ENCODE measurements around the gene PPM1H. TPM values are rescaled to one million over a fixed set of nuclear protein-coding genes. Genes with fewer than 3 reads are reported as not detected.

Gene PPM1H
- polyA plus RNA-seq, 1 of the 3 experiments (the other 2 are of a cell fraction), result 0.13 TPM

GRCh38 chr12:62720025-62720424 lies 214.9 kb downstream of the PPM1H start:
- peak overlapping the region; percentile 69; the same call in 1 of the 2 replicates for H2AFZ ChIP-seq (ENCODE audit: low read depth)
- H3K27ac ChIP-seq (ENCODE audit: low read depth in 2 of 2, low read length in 1 of 2), result peak overlapping the region; percentile 19 to 50; a peak in 3 of 4 replicates
- 87% methylated on average over 2 of the region's 2 CpGs for WGBS (ENCODE audit: low lambda C conversion rate)
- DNase-seq, result no peak
- H3K9me3 ChIP-seq, result no peaks in the 10 kb centered on the region
- H3K27me3 ChIP-seq (ENCODE audit: insufficient read depth), result no peaks in the 10 kb centered on the region
- TF ChIP-seq ELF1 (IDR thresholded peaks at IDR 0.05) (no peak), NFIC (IDR thresholded peaks at IDR 0.05; ENCODE audit: borderline replicate concordance) (no peak), EP300 (IDR thresholded peaks at IDR 0.05; ENCODE audit: borderline replicate concordance in 1 of 2, low read depth in 1 of 2, low read length in 1 of 2) (no peak), EZH2phosphoT487 (IDR thresholded peaks at IDR 0.05; ENCODE audit: borderline replicate concordance, low read depth) (no peak)
- TF ChIP-seq, protein P1, sequence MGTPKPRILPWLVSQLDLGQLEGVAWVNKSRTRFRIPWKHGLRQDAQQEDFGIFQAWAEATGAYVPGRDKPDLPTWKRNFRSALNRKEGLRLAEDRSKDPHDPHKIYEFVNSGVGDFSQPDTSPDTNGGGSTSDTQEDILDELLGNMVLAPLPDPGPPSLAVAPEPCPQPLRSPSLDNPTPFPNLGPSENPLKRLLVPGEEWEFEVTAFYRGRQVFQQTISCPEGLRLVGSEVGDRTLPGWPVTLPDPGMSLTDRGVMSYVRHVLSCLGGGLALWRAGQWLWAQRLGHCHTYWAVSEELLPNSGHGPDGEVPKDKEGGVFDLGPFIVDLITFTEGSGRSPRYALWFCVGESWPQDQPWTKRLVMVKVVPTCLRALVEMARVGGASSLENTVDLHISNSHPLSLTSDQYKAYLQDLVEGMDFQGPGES (IDR thresholded peaks at IDR 0.05; ENCODE audit: low read depth, low read length), result no peak
- no peaks in the 10 kb centered on the region for H4K20me1 ChIP-seq (ENCODE audit: insufficient read depth)
- H3K4me3 ChIP-seq (ENCODE audit: low read depth in 2 of 2, low read length in 1 of 2), result no peak overlapping the region
- H3F3A ChIP-seq (replicated peaks; ENCODE audit: insufficient read depth), result peaks cover 13% of the 10 kb centered on the region
- no peak overlapping the region for H3K9ac ChIP-seq
- ChIA-PET CTCF (interaction anchor here (0.9 kb wide), 2 partner anchors 19 to 281 kb away, joined by 3 read pairs; no protein-coding TSS in a partner anchor), POLR2A (no interaction called here)
- peaks cover 11 to 37% of the 10 kb centered on the region in 2 experiments for H3K4me1 ChIP-seq (ENCODE audit: control insufficient read depth in 1 of 2, insufficient read depth in 2 of 2, low read depth in 1 of 2, low read length in 1 of 2)
- H3K9me2 ChIP-seq, result no peaks in the 10 kb centered on the region
- no peaks in the 10 kb centered on the region for H3K79me2 ChIP-seq (ENCODE audit: insufficient read depth)
- H3K36me3 ChIP-seq (replicated peaks in 1 of 2; ENCODE audit: control insufficient read depth in 1 of 2, insufficient read depth in 2 of 2, low read length in 1 of 2), result no peaks in the 10 kb centered on the region
- H3K4me2 ChIP-seq, result peak overlapping the region; percentile 8; the same call in 1 of the 2 replicates

- WGBS (ENCODE audit: low lambda C conversion rate), result 97% methylated on average over 2 of the region's 2 CpGs
- POLR2A ChIA-PET, result no interaction called here
- CTCF ChIA-PET, result interaction anchor here (0.9 kb wide), 1 partner anchor 20 kb away, joined by 3 read pairs; no protein-coding TSS in a partner anchor
Observed at GRCh38 chr12:62718762-62719426, 216.1 kb downstream of the PPM1H start.

More at GRCh38 chr12:62718762-62719426, 216.1 kb downstream of the PPM1H start:
- no peak overlapping the region for H3K27ac ChIP-seq (ENCODE audit: low read depth in 2 of 2, low read length in 1 of 2)
- no peak overlapping the region for H3K4me2 ChIP-seq
- DNase-seq, result no peak
- H3K36me3 ChIP-seq (replicated peaks in 1 of 2; ENCODE audit: control insufficient read depth in 1 of 2, insufficient read depth in 2 of 2, low read length in 1 of 2), result no peaks in the 10 kb centered on the region
- no peaks in the 10 kb centered on the region for H4K20me1 ChIP-seq (ENCODE audit: insufficient read depth)
- peaks cover 18 to 26% of the 10 kb centered on the region in 2 experiments; a peak in 3 of 4 replicates for H3K4me1 ChIP-seq (ENCODE audit: control insufficient read depth in 1 of 2, insufficient read depth in 2 of 2, low read depth in 1 of 2, low read length in 1 of 2)
- H3K9ac ChIP-seq, result no peak overlapping the region
- H3K79me2 ChIP-seq (ENCODE audit: insufficient read depth), result no peaks in the 10 kb centered on the region
- H3K27me3 ChIP-seq (ENCODE audit: insufficient read depth), result no peaks in the 10 kb centered on the region
- no peak overlapping the region for H3K4me3 ChIP-seq (ENCODE audit: low read depth in 2 of 2, low read length in 1 of 2)
- TF ChIP-seq NRF1 (IDR thresholded peaks at IDR 0.05; ENCODE audit: low read depth, low read length), result no peak
- TF ChIP-seq PBX3 (IDR thresholded peaks at IDR 0.05), result no peak
- no peak for TF ChIP-seq MXI1 (IDR thresholded peaks at IDR 0.05; ENCODE audit: low read depth, low read length)
- TF ChIP-seq CTCF (IDR thresholded peaks at IDR 0.05), result no peak
- no peak for TF ChIP-seq CHD2 (IDR thresholded peaks at IDR 0.05; ENCODE audit: low read length, partially characterized antibody)
- no peak for TF ChIP-seq NFIC (IDR thresholded peaks at IDR 0.05; ENCODE audit: borderline replicate concordance)
- TF ChIP-seq RAD21 (IDR thresholded peaks at IDR 0.05; ENCODE audit: low read length), result no peak
- no peak for TF ChIP-seq SIN3A (IDR thresholded peaks at IDR 0.05; ENCODE audit: borderline replicate concordance, low read depth, low read length)
- no peak for TF ChIP-seq EP300 (IDR thresholded peaks at IDR 0.05; ENCODE audit: borderline replicate concordance in 1 of 2, low read depth in 1 of 2, low read length in 1 of 2)
- TF ChIP-seq RXRA (IDR thresholded peaks at IDR 0.05; ENCODE audit: borderline replicate concordance, low read depth), result no peak
- TF ChIP-seq RCOR1 (IDR thresholded peaks at IDR 0.05; ENCODE audit: low read length), result no peak
- TF ChIP-seq EZH2phosphoT487 (IDR thresholded peaks at IDR 0.05; ENCODE audit: borderline replicate concordance, low read depth), result no peak
- TF ChIP-seq USF2 (IDR thresholded peaks at IDR 0.05; ENCODE audit: borderline replicate concordance, low read depth, low read length), result no peak
- TF ChIP-seq YY1 (IDR thresholded peaks at IDR 0.05; ENCODE audit: low read depth), result no peak
- H3K9me3 ChIP-seq, result no peaks in the 10 kb centered on the region
- no peaks in the 10 kb centered on the region for H3K9me2 ChIP-seq
- no peak overlapping the region for H2AFZ ChIP-seq (ENCODE audit: low read depth)
- peaks cover 4% of the 10 kb centered on the region for H3F3A ChIP-seq (replicated peaks; ENCODE audit: insufficient read depth)
